Mesenchymal stem cell (in vitro differentiated cells and primary cell): ENCODE measurements around the gene TSPAN5.

ENCODE experiments used
- DNase-seq: peaks from one replicate; pipeline ENCODE4 v3.0.0-alpha.2; 2013
- H2AFZ ChIP-seq: one replicate; pipeline ENCODE4 v1.6.1; 2013; ENCODE audit warnings: low read depth, mild to moderate bottlenecking, control low read depth, inconsistent platforms, low read length, moderate library complexity
- H2AK5ac ChIP-seq: 2 replicates; pipeline ENCODE4 v1.6.1; 2013; ENCODE audit warnings: low read length, moderate library complexity, mild to moderate bottlenecking, inconsistent platforms; ENCODE audit not compliant: severe bottlenecking
- H2BK120ac ChIP-seq: one replicate; pipeline ENCODE4 v1.6.1; 2013; ENCODE audit warnings: low read depth, mild to moderate bottlenecking, inconsistent platforms, low read length, moderate library complexity
- H2BK12ac ChIP-seq, 2 experiments: one replicate each; pipeline ENCODE4 v1.6.1; 2013; ENCODE audit warnings: inconsistent platforms in 2 of 2, low read length in 2 of 2, mild to moderate bottlenecking in 2 of 2, moderate library complexity in 2 of 2, control low read depth in 1 of 2
- H2BK15ac ChIP-seq: one replicate; pipeline ENCODE4 v1.6.1; 2013; ENCODE audit warnings: mild to moderate bottlenecking, low read depth, inconsistent platforms; ENCODE audit not compliant: poor library complexity, severe bottlenecking
- H2BK5ac ChIP-seq: 2 replicates; pipeline ENCODE4 v1.6.1; 2013; ENCODE audit warnings: low read depth, mild to moderate bottlenecking, low read length, control low read depth, inconsistent platforms; ENCODE audit not compliant: poor library complexity, severe bottlenecking
- H3K14ac ChIP-seq, 2 experiments: one replicate each; pipeline ENCODE4 v1.6.1; 2013; ENCODE audit warnings: inconsistent platforms in 2 of 2, low read length in 2 of 2, control low read depth in 1 of 2, mild to moderate bottlenecking in 1 of 2, moderate library complexity in 1 of 2
- H3K18ac ChIP-seq, 2 experiments: one replicate each; pipeline ENCODE4 v1.6.1; 2013; ENCODE audit warnings: inconsistent platforms in 2 of 2, low read length in 2 of 2, control low read depth in 1 of 2, low read depth in 1 of 2, mild to moderate bottlenecking in 1 of 2
- H3K23ac ChIP-seq, 2 experiments: one replicate each; pipeline ENCODE4 v1.6.1; 2013; ENCODE audit warnings: inconsistent platforms in 2 of 2, low read length in 2 of 2, mild to moderate bottlenecking in 2 of 2, moderate library complexity in 2 of 2, control low read depth in 1 of 2
- H3K27ac ChIP-seq: 2 replicates; pipeline ENCODE4 v1.5.1; 2013; ENCODE audit warnings: mild to moderate bottlenecking, moderate library complexity, low read length, control low read depth, inconsistent platforms; ENCODE audit not compliant: poor library complexity, severe bottlenecking
- H3K27me3 ChIP-seq, 2 experiments: 2 replicates each; pipeline versions ENCODE4 v1.6.1 to v1.7.0; 2013; ENCODE audit warnings: low read length in 2 of 2, mild to moderate bottlenecking in 2 of 2, moderate library complexity in 2 of 2, control low read depth in 1 of 2, inconsistent platforms in 1 of 2; ENCODE audit not compliant: control insufficient read depth in 1 of 2, insufficient read depth in 1 of 2
- H3K36me3 ChIP-seq, 2 experiments: 2 replicates each; pipeline versions ENCODE4 v1.6.1 to v1.7.0; 2013; ENCODE audit warnings: low read length in 2 of 2, control low read depth in 1 of 2, inconsistent platforms in 1 of 2, low read depth in 1 of 2, mild to moderate bottlenecking in 1 of 2; ENCODE audit not compliant: insufficient read depth in 2 of 2, control insufficient read depth in 1 of 2
- H3K4ac ChIP-seq, 2 experiments: one replicate each; pipeline ENCODE4 v1.6.1; 2013; ENCODE audit warnings: inconsistent platforms in 2 of 2, low read length in 2 of 2, mild to moderate bottlenecking in 2 of 2, moderate library complexity in 2 of 2, control low read depth in 1 of 2, low read depth in 1 of 2
- H3K4me1 ChIP-seq: 2 replicates; pipeline ENCODE4 v1.6.1; 2013; ENCODE audit warnings: low read depth, low read length, control low read depth; ENCODE audit not compliant: control insufficient read depth, insufficient read depth
- H3K4me2 ChIP-seq: 2 replicates; pipeline ENCODE4 v1.6.1; 2013; ENCODE audit warnings: low read length, mild to moderate bottlenecking, inconsistent platforms; ENCODE audit not compliant: poor library complexity, severe bottlenecking
- H3K4me3 ChIP-seq, 2 experiments: 2 replicates each; pipeline versions ENCODE4 v1.5.1 to v1.7.0; 2013; ENCODE audit warnings: low read length in 2 of 2, mild to moderate bottlenecking in 2 of 2, control low read depth in 1 of 2, low read depth in 1 of 2; ENCODE audit not compliant: insufficient read depth in 1 of 2
- H3K79me1 ChIP-seq: replicated peaks from 2 replicates; pipeline ENCODE4 v1.6.1; 2013; ENCODE audit warnings: mild to moderate bottlenecking, control low read depth, low read length, inconsistent platforms; ENCODE audit not compliant: poor library complexity, severe bottlenecking
- H3K9ac ChIP-seq: 2 replicates; pipeline ENCODE4 v1.7.0; 2013; ENCODE audit warnings: mild to moderate bottlenecking, low read length, moderate library complexity
- H3K9me3 ChIP-seq: 2 replicates; pipeline ENCODE4 v1.7.0; 2013; ENCODE audit warnings: mild to moderate bottlenecking, low read length; ENCODE audit not compliant: control insufficient read depth
- H4K8ac ChIP-seq: one replicate; pipeline ENCODE4 v1.6.1; 2013; ENCODE audit warnings: inconsistent platforms, mild to moderate bottlenecking, low read length, moderate library complexity
- H4K91ac ChIP-seq: one replicate; pipeline ENCODE4 v1.6.1; 2013; ENCODE audit warnings: mild to moderate bottlenecking, low read length, inconsistent platforms
- WGBS: methylation state at CpG from one replicate; pipeline ENCODE4 v1.1.7; 2013; ENCODE audit warnings: mixed read lengths; 5-methylcytosine and 5-hydroxymethylcytosine counted together

The TSPAN5 gene

DNA sequence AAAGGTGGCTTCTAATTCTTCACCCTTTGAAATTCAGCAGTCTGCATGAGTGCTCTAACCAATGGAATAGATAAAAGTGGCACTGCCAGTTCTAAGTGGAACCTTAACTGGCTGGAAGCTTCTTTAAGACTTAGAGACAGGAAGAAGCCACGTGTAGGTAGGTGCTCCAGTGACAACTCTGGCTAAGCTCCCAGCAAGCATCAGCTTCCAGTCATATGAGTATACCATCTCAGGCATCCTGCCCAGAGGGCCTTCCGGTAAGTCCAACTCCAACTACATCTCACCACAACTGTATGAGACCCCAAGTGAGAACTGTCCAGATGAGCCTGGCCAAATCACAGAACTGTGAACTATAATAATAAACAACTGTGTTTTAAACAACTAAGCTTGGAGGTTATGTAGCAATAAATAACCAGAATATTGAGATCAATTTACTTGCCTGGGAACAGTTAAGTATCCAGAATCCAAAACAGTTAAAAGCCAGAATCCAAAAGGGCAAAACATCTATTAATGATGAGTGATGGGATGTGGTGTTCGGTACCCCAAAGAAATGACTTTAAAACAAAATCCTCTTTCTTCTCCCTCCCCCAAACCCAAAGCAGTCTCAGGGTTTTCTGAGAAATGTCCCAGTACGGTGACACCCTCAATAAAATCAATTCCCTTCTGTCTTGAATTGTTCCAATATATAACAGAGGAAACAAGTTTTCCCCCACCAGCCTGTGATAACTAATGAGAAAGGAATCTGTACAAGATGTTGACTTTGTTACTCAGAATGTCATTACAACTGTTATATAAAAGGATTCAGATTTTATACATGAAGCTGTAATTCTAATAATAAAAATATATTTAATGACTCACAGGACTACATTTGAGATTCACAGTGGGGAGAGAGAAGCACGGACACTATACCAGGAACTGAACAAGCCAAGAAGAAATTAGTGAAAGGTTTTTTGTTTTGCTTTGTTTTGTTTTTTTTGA is 4.2 kb downstream of the TSPAN5 start:
- whole genome bisulfite sequencing = 49% methylated on average over 3 of the region's 5 CpGs
- no peak overlapping the region for H2AFZ ChIP-seq
- H2BK12ac ChIP-seq = peak overlapping the region in 1 of 2 experiments; percentile 69
- peak; percentile 46 for DNase-seq
- H3K4ac ChIP-seq = peak overlapping the region in 1 of 2 experiments; percentile 74
- no peak overlapping the region for H3K18ac ChIP-seq
- H2AK5ac ChIP-seq = peak overlapping the region; percentile 61
- no peak overlapping the region for H4K91ac ChIP-seq
- peak overlapping the region; percentile 36 for H3K4me2 ChIP-seq
- no peaks in the 10 kb centered on the region for H3K36me3 ChIP-seq
- H3K9ac ChIP-seq = peak overlapping the region; percentile 93
- H3K23ac ChIP-seq = no peak overlapping the region
- peaks cover 13% of the 10 kb centered on the region for H3K9me3 ChIP-seq
- peak overlapping the region; percentile 73 for H3K27ac ChIP-seq
- H3K4me1 ChIP-seq = peaks cover 4% of the 10 kb centered on the region
- H4K8ac ChIP-seq = no peak overlapping the region
- H3K4me3 ChIP-seq = peak overlapping the region in 1 of 2 experiments; percentile 97
- no peaks in the 10 kb centered on the region for H3K27me3 ChIP-seq
- H3K79me1 ChIP-seq = peaks cover 5% of the 10 kb centered on the region
- H2BK120ac ChIP-seq = no peak overlapping the region
- no peak overlapping the region for H3K14ac ChIP-seq
- no peak overlapping the region for H2BK5ac ChIP-seq
- no peak overlapping the region for H2BK15ac ChIP-seq

DNA sequence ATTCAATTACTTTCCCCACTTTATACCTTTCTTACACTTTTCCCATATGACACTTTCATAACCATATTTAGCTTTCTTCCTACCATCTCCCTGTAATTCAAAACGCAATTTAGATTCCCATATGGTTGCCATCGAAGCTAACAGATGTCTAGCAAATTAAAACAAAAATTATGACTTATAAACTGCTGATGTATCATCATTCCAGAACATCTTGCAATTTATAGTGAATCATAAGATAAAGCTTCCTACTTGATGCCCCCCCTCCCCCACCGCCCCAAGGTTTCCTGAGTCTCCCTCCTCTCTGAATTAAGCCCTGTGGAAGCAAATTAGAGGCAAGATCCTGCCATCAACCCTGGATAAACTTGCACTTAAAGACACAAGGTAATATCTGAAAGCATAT is 5.4 kb downstream of the TSPAN5 start:
- Histone ChIP-seq H3K18ac (peak overlapping the region in 1 of 2 experiments; percentile 72), H4K8ac (no peak overlapping the region), H4K91ac (no peak overlapping the region), H2AK5ac (no peak overlapping the region), H2BK15ac (no peak overlapping the region), H3K4me3 (peak overlapping the region in 1 of 2 experiments; percentile 97), H3K14ac (no peak overlapping the region), H2BK120ac (no peak overlapping the region), H3K4me1 (peaks cover 9% of the 10 kb centered on the region), H3K27me3 (no peaks in the 10 kb centered on the region), H3K9ac (peak overlapping the region; percentile 93), H3K36me3 (no peaks in the 10 kb centered on the region), H2AFZ (no peak overlapping the region), H3K79me1 (peaks cover 4% of the 10 kb centered on the region), H3K23ac (no peak overlapping the region), H3K9me3 (peaks cover 13% of the 10 kb centered on the region), H3K27ac (peak overlapping the region; percentile 63), H2BK12ac (no peak overlapping the region), H2BK5ac (no peak overlapping the region), H3K4ac (no peak overlapping the region), H3K4me2 (no peak overlapping the region)
- no peak for DNase-seq
- WGBS = 86% methylated on average over 2 of the region's 3 CpGs

DNA sequence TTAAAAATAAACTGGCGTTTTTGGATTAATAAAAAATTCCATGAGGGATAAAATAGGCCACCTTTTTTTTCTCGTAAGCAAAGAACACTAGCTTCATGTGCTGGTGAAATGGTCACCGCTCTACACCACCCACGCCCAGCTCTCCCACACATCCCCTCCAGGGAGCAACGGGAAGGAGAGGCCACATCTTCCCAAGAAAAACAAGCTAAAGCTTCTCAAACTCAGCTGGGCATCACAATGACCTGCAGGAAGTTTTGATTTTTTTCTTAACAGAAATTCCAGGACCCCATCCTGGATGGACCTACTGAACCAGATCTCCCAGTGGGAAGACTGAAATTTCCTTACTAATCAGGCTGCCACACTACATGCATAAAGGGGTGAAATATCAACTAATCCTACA is 9.8 kb downstream of the TSPAN5 start:
- H2BK12ac ChIP-seq = no peak overlapping the region
- H2BK5ac ChIP-seq = no peak overlapping the region
- DNase-seq = no peak
- H2AFZ ChIP-seq = no peak overlapping the region
- H3K14ac ChIP-seq = no peak overlapping the region
- peak overlapping the region; percentile 4 for H3K4me2 ChIP-seq
- peak overlapping the region; percentile 47 for H2AK5ac ChIP-seq
- no peaks in the 10 kb centered on the region for H3K27me3 ChIP-seq
- no peak overlapping the region for H3K18ac ChIP-seq
- no peak overlapping the region for H3K4ac ChIP-seq
- no peaks in the 10 kb centered on the region for H3K36me3 ChIP-seq
- peaks cover 13% of the 10 kb centered on the region for H3K9me3 ChIP-seq
- H3K23ac ChIP-seq = no peak overlapping the region
- peak overlapping the region; percentile 49 for H3K27ac ChIP-seq
- no peak overlapping the region for H2BK15ac ChIP-seq
- peaks cover 7% of the 10 kb centered on the region for H3K79me1 ChIP-seq
- WGBS = 93% methylated on average over 5 of the region's 5 CpGs
- H3K4me1 ChIP-seq = peaks cover 7% of the 10 kb centered on the region
- H2BK120ac ChIP-seq = no peak overlapping the region
- H4K91ac ChIP-seq = no peak overlapping the region
- no peak overlapping the region for H4K8ac ChIP-seq
- H3K9ac ChIP-seq = peak overlapping the region; percentile 30
- H3K4me3 ChIP-seq = no peak overlapping the region

DNA sequence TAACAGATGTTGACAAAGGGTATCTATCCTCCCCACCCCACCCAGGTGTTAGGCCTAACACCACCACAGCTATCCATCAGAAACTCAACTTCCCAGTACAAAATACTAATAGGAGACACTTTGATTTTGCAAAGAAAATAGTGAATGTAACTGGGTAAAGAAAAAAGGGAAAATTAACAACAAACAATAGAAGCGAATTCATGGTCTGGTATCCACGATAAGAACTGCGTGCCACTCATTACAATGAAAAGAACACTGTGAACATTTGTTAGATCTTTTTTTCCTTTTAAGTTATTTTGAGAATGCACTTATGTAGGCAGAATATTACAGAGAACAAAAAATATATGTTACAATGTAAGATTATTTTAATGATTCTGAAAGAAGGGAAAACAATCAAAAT is 12.0 kb downstream of the TSPAN5 start:
- no peak overlapping the region for H2BK5ac ChIP-seq
- no peak overlapping the region for H4K91ac ChIP-seq
- 100% methylated on average over 3 of the region's 3 CpGs for WGBS
- no peak overlapping the region for H2AK5ac ChIP-seq
- H2BK12ac ChIP-seq = no peak overlapping the region
- no peak overlapping the region for H4K8ac ChIP-seq
- H3K18ac ChIP-seq = no peak overlapping the region
- no peak for DNase-seq
- no peak overlapping the region for H2BK15ac ChIP-seq
- no peaks in the 10 kb centered on the region for H3K36me3 ChIP-seq
- H3K14ac ChIP-seq = no peak overlapping the region
- H3K27ac ChIP-seq = no peak overlapping the region
- no peak overlapping the region for H3K9ac ChIP-seq
- peaks cover 7% of the 10 kb centered on the region for H3K79me1 ChIP-seq
- peaks cover 7% of the 10 kb centered on the region for H3K4me1 ChIP-seq
- no peak overlapping the region for H2AFZ ChIP-seq
- no peak overlapping the region for H2BK120ac ChIP-seq
- H3K4me3 ChIP-seq = no peak overlapping the region
- no peaks in the 10 kb centered on the region for H3K27me3 ChIP-seq
- no peak overlapping the region for H3K4me2 ChIP-seq
- no peak overlapping the region for H3K23ac ChIP-seq
- no peak overlapping the region for H3K4ac ChIP-seq
- H3K9me3 ChIP-seq = peaks cover 13% of the 10 kb centered on the region
